Ascending aorta (tissue), 2 donors: ENCODE results near the gene EFTUD2. TPM values are rescaled to one million over a fixed set of nuclear protein-coding genes. Genes with fewer than 3 reads are reported as not detected.

ENCODE experiments used
- DNase-seq, 2 donors: peaks; one replicate each; pipeline ENCODE4 v3.0.0-alpha.2; 2019; ENCODE audit warnings: low spot score in 2 of 2
- H3K27ac ChIP-seq, 2 donors: fragments of 200-600 bp; sonication (generic); one replicate each; pipeline ENCODE4 v1.5.1; 2016 to 2017; ENCODE audit warnings: mild to moderate bottlenecking in 1 of 2
- H3K27me3 ChIP-seq: fragments of 200-600 bp; sonication (generic); one replicate; pipeline ENCODE4 v1.5.1; 2017
- H3K36me3 ChIP-seq, 2 donors: fragments of 200-600 bp; sonication (generic); one replicate each; pipeline ENCODE4 v1.5.1; 2016
- H3K4me1 ChIP-seq, 2 donors: fragments of 200-600 bp; sonication (generic); one replicate each; pipeline ENCODE4 v1.5.1; 2016 to 2017; ENCODE audit warnings: mild to moderate bottlenecking in 1 of 2
- H3K4me3 ChIP-seq, 2 donors: fragments of 200-600 bp; sonication (generic); one replicate each; pipeline ENCODE4 v1.5.1; 2016 to 2017; ENCODE audit warnings: mild to moderate bottlenecking in 1 of 2
- H3K9me3 ChIP-seq, 2 donors: fragments of 200-600 bp; sonication (generic); one replicate each; pipeline ENCODE4 v1.5.1; 2016
- intact Hi-C: fragments of 100-400 bp; cut with DNase I; formaldehyde crosslinking; loops from one replicate; pipeline ENCODE4 v1.15.1; 2023
- total RNA-seq: library from RNA; depleted of rRNA; stranded (reverse); fragments of >200 nt; gene quantifications from one replicate; pipeline ENCODE4 v1.1.0, GENCODE V29; 2016
- TF ChIP-seq, protein P1 (sequence below), 3 experiments: fragments of 200-600 bp in 2 of 3; fragments of 450-650 bp in 1 of 3; sonication (generic) in 2 of 3; IDR thresholded peaks; one replicate each; pipeline ENCODE4 v1.5.1; 2016 to 2019; ENCODE audit warnings: antibody characterized with exemption in 3 of 3, mild to moderate bottlenecking in 1 of 3, moderate library complexity in 1 of 3

The EFTUD2 gene
- total RNA-seq, 1 donor from 2014 or later: 126 TPM

DNA sequence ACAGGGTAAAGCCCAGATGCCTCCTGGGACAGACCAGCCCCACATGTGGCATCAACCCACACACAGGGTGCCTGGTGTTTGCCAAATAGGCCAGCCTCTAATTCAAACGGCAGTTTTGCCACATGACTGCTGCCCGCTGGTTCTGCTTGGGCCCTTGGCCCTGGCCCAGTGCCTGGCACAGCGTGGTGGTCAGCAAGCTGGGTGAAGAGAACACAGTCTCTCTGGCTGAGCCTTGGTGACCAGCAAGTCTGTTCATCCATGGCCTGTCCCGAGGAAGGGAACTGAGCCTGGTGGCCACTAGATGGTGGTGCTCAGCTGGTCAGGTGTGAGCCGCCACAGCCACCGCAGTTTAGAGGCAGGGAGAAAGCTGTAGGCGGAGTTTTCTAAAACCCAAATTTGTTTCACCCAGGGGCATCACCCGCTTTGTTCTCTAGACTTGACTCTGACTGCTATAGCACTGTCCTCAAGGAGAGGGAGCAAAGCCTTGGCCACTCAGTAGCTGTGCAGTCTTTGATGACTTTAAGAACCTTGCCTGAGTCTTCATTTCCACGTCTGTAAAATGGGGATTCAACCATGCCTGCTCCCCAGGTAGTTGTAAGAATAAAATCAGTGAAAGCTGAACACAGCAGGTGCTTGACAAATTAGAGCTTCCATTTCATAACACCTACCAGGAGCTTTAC is 20.8 kb upstream of the EFTUD2 start:
- intact Hi-C loops: loop anchor here (1.0 to 5.0 kb wide), 4 partner anchors 102 to 277 kb away; partner anchors contain the start of gene PLCD3
- Histone ChIP-seq H3K4me1 (peaks cover 12 to 24% of the 10 kb centered on the region in 2 donors), H3K27ac (peak overlapping the region in 1 of 2 donors; percentile 30), H3K4me3 (no peak overlapping the region), H3K36me3 (no peaks in the 10 kb centered on the region), H3K9me3 (no peaks in the 10 kb centered on the region), H3K27me3 (no peaks in the 10 kb centered on the region)
- TF ChIP-seq, protein P1, sequence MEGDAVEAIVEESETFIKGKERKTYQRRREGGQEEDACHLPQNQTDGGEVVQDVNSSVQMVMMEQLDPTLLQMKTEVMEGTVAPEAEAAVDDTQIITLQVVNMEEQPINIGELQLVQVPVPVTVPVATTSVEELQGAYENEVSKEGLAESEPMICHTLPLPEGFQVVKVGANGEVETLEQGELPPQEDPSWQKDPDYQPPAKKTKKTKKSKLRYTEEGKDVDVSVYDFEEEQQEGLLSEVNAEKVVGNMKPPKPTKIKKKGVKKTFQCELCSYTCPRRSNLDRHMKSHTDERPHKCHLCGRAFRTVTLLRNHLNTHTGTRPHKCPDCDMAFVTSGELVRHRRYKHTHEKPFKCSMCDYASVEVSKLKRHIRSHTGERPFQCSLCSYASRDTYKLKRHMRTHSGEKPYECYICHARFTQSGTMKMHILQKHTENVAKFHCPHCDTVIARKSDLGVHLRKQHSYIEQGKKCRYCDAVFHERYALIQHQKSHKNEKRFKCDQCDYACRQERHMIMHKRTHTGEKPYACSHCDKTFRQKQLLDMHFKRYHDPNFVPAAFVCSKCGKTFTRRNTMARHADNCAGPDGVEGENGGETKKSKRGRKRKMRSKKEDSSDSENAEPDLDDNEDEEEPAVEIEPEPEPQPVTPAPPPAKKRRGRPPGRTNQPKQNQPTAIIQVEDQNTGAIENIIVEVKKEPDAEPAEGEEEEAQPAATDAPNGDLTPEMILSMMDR (IDR thresholded peaks at IDR 0.05): peak; percentile 82 to 90 (median 89)
- DNase-seq: peak; percentile 54 to 90

DNA sequence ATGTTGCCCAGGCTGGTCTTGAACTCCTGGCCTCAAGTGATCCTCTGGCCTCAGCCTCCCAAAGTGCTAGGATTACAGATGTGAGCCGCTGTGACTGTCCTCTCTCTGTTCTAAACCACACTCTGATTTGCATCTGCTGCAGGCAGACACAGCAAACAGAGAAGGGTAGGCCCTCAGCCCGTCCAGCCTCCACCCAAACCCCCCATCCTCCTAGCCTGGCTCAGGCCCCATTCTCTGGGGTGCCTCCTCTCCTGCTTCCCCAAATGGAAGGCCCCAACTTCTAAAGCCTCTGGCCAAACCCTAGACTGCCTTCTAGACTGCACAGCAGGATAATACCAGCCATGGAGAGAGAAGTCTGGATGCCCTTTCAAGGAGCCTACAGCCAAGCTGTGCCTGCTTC is 20.2 kb upstream of the EFTUD2 start:
- H3K36me3 ChIP-seq: no peaks in the 10 kb centered on the region
- H3K4me3 ChIP-seq: no peak overlapping the region
- H3K9me3 ChIP-seq: no peaks in the 10 kb centered on the region
- H3K27ac ChIP-seq: peak overlapping the region in 1 of 2 donors; percentile 30
- H3K4me1 ChIP-seq: peaks cover 12 to 26% of the 10 kb centered on the region in 2 donors
- DNase-seq: no peak
- intact Hi-C loops: loop anchor here (5.0 kb wide), 1 partner anchor 278 kb away; no protein-coding TSS in a partner anchor
- no peaks in the 10 kb centered on the region for H3K27me3 ChIP-seq
- TF ChIP-seq, protein P1 (IDR thresholded peaks at IDR 0.05): no peak

DNA sequence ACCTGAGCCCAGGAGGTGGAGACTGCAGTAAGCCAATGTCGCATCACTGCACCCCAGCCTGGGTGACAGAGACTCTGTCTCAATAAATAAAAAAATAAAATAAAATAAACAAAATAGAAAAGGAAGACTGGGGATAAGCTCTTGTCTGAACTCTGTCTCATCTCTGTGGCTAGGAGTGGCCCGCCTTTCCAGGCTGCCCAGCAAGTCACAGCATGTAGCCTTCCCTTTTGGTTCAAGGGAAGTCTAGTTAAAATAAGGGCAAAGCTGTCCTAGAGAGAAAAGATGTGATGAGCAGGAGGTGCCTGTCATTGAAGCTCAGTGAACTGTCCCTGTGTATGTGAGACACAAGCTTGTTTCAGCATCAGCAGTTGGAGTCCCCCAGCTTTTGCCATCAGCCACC is 18.8 kb upstream of the EFTUD2 start:
- no peaks in the 10 kb centered on the region for H3K36me3 ChIP-seq
- TF ChIP-seq, protein P1 (IDR thresholded peaks at IDR 0.05): no peak
- no peaks in the 10 kb centered on the region for H3K9me3 ChIP-seq
- H3K27me3 ChIP-seq: no peaks in the 10 kb centered on the region
- peaks cover 12 to 26% of the 10 kb centered on the region in 2 donors for H3K4me1 ChIP-seq
- H3K27ac ChIP-seq: no peak overlapping the region
- no peak for DNase-seq
- intact Hi-C loops: loop anchor here (5.0 kb wide), 1 partner anchor 279 kb away; no protein-coding TSS in a partner anchor
- no peak overlapping the region for H3K4me3 ChIP-seq

DNA sequence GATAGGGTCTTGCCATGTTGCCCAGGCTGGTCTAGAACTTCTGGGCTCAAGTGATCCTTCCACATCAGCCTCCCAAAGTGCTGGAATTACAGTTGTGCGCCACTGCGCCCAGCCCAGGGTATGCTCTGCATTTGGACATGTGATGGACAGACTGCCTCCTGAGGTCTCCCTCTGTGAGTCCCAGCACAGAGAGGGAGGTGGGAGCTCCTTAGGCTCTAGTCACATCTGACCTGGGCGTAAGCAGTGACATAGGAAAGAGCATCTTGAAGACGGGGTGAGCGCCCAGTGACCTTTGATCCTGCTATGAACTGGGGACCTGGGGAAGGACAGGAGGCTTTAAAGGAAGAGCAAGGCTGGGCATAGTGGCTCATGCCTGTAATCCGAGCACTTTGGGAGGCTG is 18.2 kb upstream of the EFTUD2 start:
- H3K27me3 ChIP-seq: no peaks in the 10 kb centered on the region
- peak overlapping the region; percentile 38 to 60 for H3K27ac ChIP-seq
- no peaks in the 10 kb centered on the region for H3K36me3 ChIP-seq
- H3K9me3 ChIP-seq: no peaks in the 10 kb centered on the region
- H3K4me3 ChIP-seq: no peak overlapping the region
- no peak for DNase-seq
- H3K4me1 ChIP-seq: peaks cover 12 to 26% of the 10 kb centered on the region in 2 donors
- intact Hi-C loops: loop anchor here (5.0 kb wide), 1 partner anchor 280 kb away; no protein-coding TSS in a partner anchor
- TF ChIP-seq, protein P1 (IDR thresholded peaks at IDR 0.05): no peak

DNA sequence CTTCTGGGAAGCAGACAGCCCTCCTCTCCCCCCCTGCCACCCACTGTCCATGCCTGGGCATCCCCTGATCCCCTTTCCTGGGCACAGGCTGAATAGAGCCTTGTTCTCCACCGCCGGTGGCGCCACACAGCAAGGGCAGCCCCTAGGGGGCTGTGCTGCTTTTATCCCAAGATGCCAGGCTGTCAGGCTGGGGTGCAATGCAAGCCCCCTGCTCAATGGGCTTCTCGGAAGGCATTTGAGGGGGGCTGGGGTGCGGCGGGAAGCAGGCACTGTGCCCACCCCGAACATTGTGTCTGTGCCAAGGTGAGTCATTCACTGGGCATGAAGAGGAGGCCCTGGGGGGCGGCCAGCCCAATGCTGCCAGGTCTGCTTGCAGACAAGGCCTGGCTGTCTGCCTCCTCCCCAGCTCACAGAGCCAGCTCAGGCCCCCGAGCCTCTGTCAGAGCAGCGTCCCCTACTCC is 17.6 kb upstream of the EFTUD2 start:
- H3K36me3 ChIP-seq: no peaks in the 10 kb centered on the region
- H3K27ac ChIP-seq: peak overlapping the region; percentile 64 to 81
- no peaks in the 10 kb centered on the region for H3K9me3 ChIP-seq
- TF ChIP-seq, protein P1 (IDR thresholded peaks at IDR 0.05): no peak
- H3K4me3 ChIP-seq: no peak overlapping the region
- no peaks in the 10 kb centered on the region for H3K27me3 ChIP-seq
- DNase-seq: peak in 1 of 2 donors; percentile 87
- intact Hi-C loops: loop anchor here (5.0 kb wide), 1 partner anchor 280 kb away; no protein-coding TSS in a partner anchor
- peaks cover 12 to 26% of the 10 kb centered on the region in 2 donors for H3K4me1 ChIP-seq
